Small intestine (tissue), 7 donors: ENCODE measurements around the gene ERN2. TPM values are rescaled to one million over a fixed set of nuclear protein-coding genes. Genes with fewer than 3 reads are reported as not detected.
A peak's percentile ranks its signal among the peaks of the same experiment; 100 is the strongest.

Experiments used
- DNase-seq, 2 donors: peaks; one replicate each; pipeline versions ENCODE4 v3.0.0 to v3.0.0-alpha.2; 2013
- FAIRE-seq: peaks from 2 replicates; lab custom pipeline; 2012; peaks lifted over from hg19 to GRCh38; lab: Jason Lieb, UNC
- H3K27ac ChIP-seq, 3 donors: one replicate each; pipeline ENCODE4 v1.5.1; 2013; ENCODE audit warnings: low read length in 2 of 3, mild to moderate bottlenecking in 2 of 3, control low read depth in 1 of 3, inconsistent platforms in 1 of 3, low read depth in 1 of 3, moderate library complexity in 1 of 3
- H3K27me3 ChIP-seq, 3 donors: one replicate each; pipeline ENCODE4 v1.6.1; 2013; ENCODE audit warnings: low read length in 3 of 3, inconsistent platforms in 1 of 3; ENCODE audit not compliant: control insufficient read depth in 3 of 3, insufficient read depth in 3 of 3
- H3K36me3 ChIP-seq, 3 donors: one replicate each; pipeline ENCODE4 v1.6.1; 2013; ENCODE audit warnings: low read length in 3 of 3, inconsistent platforms in 1 of 3, low read depth in 1 of 3, mild to moderate bottlenecking in 1 of 3, moderate library complexity in 1 of 3; ENCODE audit not compliant: control insufficient read depth in 3 of 3, insufficient read depth in 2 of 3
- H3K4me1 ChIP-seq, 3 donors: one replicate each; pipeline ENCODE4 v1.6.1; 2013; ENCODE audit warnings: low read length in 2 of 3, inconsistent platforms in 1 of 3, low read depth in 1 of 3, mild to moderate bottlenecking in 1 of 3, moderate library complexity in 1 of 3; ENCODE audit not compliant: control insufficient read depth in 3 of 3, insufficient read depth in 2 of 3
- H3K4me3 ChIP-seq, 3 donors: one replicate each; pipeline ENCODE4 v1.5.1; 2013; ENCODE audit warnings: low read length in 3 of 3, control low read depth in 1 of 3, inconsistent platforms in 1 of 3, low read depth in 1 of 3, mild to moderate bottlenecking in 1 of 3, moderate library complexity in 1 of 3
- H3K9me3 ChIP-seq, 2 donors: one replicate each; pipeline ENCODE4 v1.6.1; 2013; ENCODE audit warnings: low read depth in 1 of 2, low read length in 1 of 2; ENCODE audit not compliant: control insufficient read depth in 2 of 2, insufficient read depth in 1 of 2
- WGBS, 3 donors: extraction: QIAGEN DNeasy Blood & Tissue Kit; methylation state at CpG; one replicate each; pipeline ENCODE4 v1.1.7; 2013; 5-methylcytosine and 5-hydroxymethylcytosine counted together
- polyA plus RNA-seq, 4 donors: library from polyadenylated mRNA; stranded (reverse) in 3 of 4; unstranded in 1 of 4; fragments of 200-250 nt in 3 of 4; fragments of 120-200 nt in 1 of 4; gene quantifications; one replicate each; pipeline versions ENCODE4 v1.2.1 to v1.2.3, GENCODE V29; 2013
- donor health status: healthy with polysubstance abuse.
- donor health status: control.
- donor health status: control.
- donor health status: Bipolar disorder and iron deficiency.
- donor health status: healthy.

ERN2 gene
- polyA plus RNA-seq, 4 donors = 5.4 to 38.8 (median 17.8) TPM

- Histone ChIP-seq H3K4me1 (peaks cover 0 to 12% (median 7%) of the 10 kb centered on the region in 3 donors), H3K36me3 (peaks cover 0 to 30% (median 3%) of the 10 kb centered on the region in 3 donors), H3K27ac (peak overlapping the region in 1 of 3 donors; percentile 32), H3K9me3 (no peaks in the 10 kb centered on the region), H3K4me3 (no peak overlapping the region), H3K27me3 (no peaks in the 10 kb centered on the region)
- DNase-seq (peak; percentile 85 to 88), FAIRE-seq (no peak)
- 22 to 73% (median 41%) methylated on average over 2 of the region's 2 CpGs for WGBS, 3 donors
These were observed 36.0 kb downstream of the ERN2 start for GRCh38 chr16:23676924-23677480.

- Histone ChIP-seq H3K36me3 (peaks cover 3 to 20% (median 5%) of the 10 kb centered on the region in 3 donors), H3K9me3 (no peaks in the 10 kb centered on the region), H3K27me3 (no peaks in the 10 kb centered on the region), H3K27ac (no peak overlapping the region), H3K4me1 (peaks cover 0 to 18% (median 3%) of the 10 kb centered on the region in 3 donors), H3K4me3 (no peak overlapping the region)
- DNase-seq (no peak), FAIRE-seq (no peak)
- WGBS, 3 donors = 58 to 72% (median 67%) methylated on average over 8 of the region's 8 CpGs
These were observed 38.9 kb downstream of the ERN2 start for GRCh38 chr16:23673971-23674614.

DNA sequence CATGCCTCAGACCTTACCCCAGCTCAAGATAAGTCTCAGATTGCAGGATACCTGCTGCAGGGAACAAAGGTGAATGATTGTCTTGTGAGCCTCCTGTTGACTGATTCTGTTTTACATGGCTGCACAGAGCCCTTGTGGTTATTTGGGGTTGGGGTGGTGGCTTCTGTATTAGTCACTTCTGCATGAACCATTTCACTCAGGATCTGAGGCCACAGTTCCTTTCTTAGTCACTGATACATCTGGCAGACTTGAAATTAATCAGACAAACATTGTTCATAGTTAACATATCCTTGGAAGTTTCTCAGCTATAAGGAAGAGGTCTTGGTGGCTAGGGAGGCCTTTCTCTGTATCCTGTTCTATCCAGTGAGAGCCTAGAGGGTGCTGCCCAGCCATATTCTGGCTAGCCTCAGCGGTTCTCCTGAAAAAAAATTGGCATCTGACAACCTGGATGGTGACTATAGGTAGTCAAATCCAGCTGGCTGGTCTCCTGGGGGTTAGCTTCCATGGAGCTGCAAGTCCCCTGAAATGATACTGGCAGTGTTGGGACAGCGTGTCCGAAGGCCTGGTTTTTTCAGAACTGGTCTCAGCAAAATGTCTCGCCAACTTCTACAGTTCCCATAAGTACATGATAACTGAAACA, 42.8 kb downstream of the ERN2 start:
- Histone ChIP-seq H3K36me3 (peaks cover 17 to 29% (median 18%) of the 10 kb centered on the region in 3 donors), H3K4me1 (peaks cover 0 to 6% (median 0%) of the 10 kb centered on the region in 3 donors), H3K4me3 (no peak overlapping the region), H3K9me3 (no peaks in the 10 kb centered on the region), H3K27ac (no peak overlapping the region), H3K27me3 (no peaks in the 10 kb centered on the region)
- FAIRE-seq (no peak), DNase-seq (peak in 1 of 2 donors; percentile 16)
- WGBS, 3 donors = 88 to 93% (median 89%) methylated on average over 4 of the region's 4 CpGs

GRCh38 chr16:23668873-23669272, 44.1 kb downstream of the ERN2 start:
- H3K4me3 ChIP-seq = no peak overlapping the region
- no peaks in the 10 kb centered on the region for H3K9me3 ChIP-seq
- peaks cover 0 to 6% (median 0%) of the 10 kb centered on the region in 3 donors for H3K4me1 ChIP-seq
- DNase-seq = no peak
- no peaks in the 10 kb centered on the region for H3K27me3 ChIP-seq
- peaks cover 17 to 34% (median 21%) of the 10 kb centered on the region in 3 donors for H3K36me3 ChIP-seq
- FAIRE-seq = no peak
- no peak overlapping the region for H3K27ac ChIP-seq
- 92 to 97% (median 94%) methylated on average over 4 of the region's 4 CpGs for WGBS, 3 donors

- peaks cover 20 to 36% (median 23%) of the 10 kb centered on the region in 3 donors for H3K36me3 ChIP-seq
- peaks cover 0 to 6% (median 0%) of the 10 kb centered on the region in 3 donors for H3K4me1 ChIP-seq
- H3K27me3 ChIP-seq = no peaks in the 10 kb centered on the region
- no peak overlapping the region for H3K4me3 ChIP-seq
- DNase-seq (no peak), FAIRE-seq (no peak)
- no peaks in the 10 kb centered on the region for H3K9me3 ChIP-seq
- WGBS, 3 donors = 71 to 88% (median 85%) methylated on average over 1 of the region's 1 CpG
- H3K27ac ChIP-seq = no peak overlapping the region
These were observed 44.8 kb downstream of the ERN2 start for GRCh38 chr16:23668225-23668624.

- Histone ChIP-seq H3K27ac (no peak overlapping the region), H3K36me3 (peaks cover 23 to 31% (median 28%) of the 10 kb centered on the region in 3 donors), H3K4me3 (no peak overlapping the region), H3K4me1 (peaks cover 0 to 6% (median 0%) of the 10 kb centered on the region in 3 donors), H3K9me3 (no peaks in the 10 kb centered on the region), H3K27me3 (no peaks in the 10 kb centered on the region)
- no peak for FAIRE-seq
- no peak for DNase-seq
- WGBS, 3 donors = 96 to 98% (median 97%) methylated on average over 6 of the region's 6 CpGs
These were observed 45.7 kb downstream of the ERN2 start for GRCh38 chr16:23667355-23667659.

DNA sequence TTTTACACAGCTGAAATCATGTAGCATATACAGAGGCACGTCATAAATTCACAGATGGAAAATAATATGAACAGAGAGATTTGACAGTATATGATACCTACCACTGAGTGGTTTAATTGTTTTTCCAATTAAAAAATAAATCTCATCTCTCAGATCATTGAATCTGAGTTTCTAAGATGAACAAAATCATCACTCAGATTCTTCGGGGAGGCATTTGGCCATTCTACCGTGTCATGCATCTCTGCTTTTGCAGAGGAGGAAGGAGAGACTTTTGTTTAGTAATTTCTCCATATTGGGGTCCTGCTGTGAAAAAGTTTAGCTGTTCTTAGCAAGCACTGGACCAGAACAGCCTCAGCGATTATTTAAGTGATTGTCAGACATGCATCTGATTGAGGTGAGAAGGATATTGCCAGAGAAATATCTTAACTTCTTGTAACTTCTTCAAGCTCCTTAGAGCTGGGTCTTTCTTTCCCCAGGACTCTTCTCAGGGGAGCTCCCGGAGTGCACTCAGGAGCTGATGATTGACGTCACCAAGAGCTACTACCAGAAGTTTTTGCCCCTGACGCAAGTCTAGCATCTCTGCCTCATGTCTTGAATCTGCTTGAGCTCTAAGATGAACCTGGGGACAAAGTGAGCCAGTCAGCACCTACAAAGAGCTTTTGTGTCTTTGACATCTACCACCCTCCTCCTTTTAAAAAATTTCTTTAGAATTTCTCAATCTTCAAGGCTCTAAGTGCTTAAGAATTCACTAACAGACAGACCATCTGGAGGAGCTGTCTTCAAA, 46.3 kb downstream of the ERN2 start:
- Histone ChIP-seq H3K4me3 (no peak overlapping the region), H3K36me3 (peaks cover 21 to 32% (median 31%) of the 10 kb centered on the region in 3 donors), H3K4me1 (peaks cover 0 to 6% (median 0%) of the 10 kb centered on the region in 3 donors), H3K9me3 (no peaks in the 10 kb centered on the region), H3K27ac (no peak overlapping the region), H3K27me3 (no peaks in the 10 kb centered on the region)
- FAIRE-seq = no peak
- DNase-seq = no peak
- WGBS, 3 donors = 91 to 94% (median 94%) methylated on average over 7 of the region's 7 CpGs

GRCh38 chr16:23663918-23664317, 49.1 kb downstream of the ERN2 start:
- Histone ChIP-seq H3K27me3 (no peaks in the 10 kb centered on the region), H3K27ac (no peak overlapping the region), H3K9me3 (no peaks in the 10 kb centered on the region), H3K4me3 (no peak overlapping the region), H3K4me1 (no peaks in the 10 kb centered on the region), H3K36me3 (peaks cover 27 to 30% (median 29%) of the 10 kb centered on the region in 3 donors)
- DNase-seq (no peak), FAIRE-seq (no peak)
- WGBS, 3 donors = 85 to 96% (median 85%) methylated on average over 2 of the region's 2 CpGs
